ENCODE results near the gene VPREB3.
"Not testable (repeated sequence)": the region's sequence is repeated elsewhere in the genome, so short reads cannot be mapped to it uniquely, and the experiment has no call there.

The VPREB3 gene

GRCh38 chr22:23763954-23764353 lies 9.7 kb upstream of the VPREB3 start:
- no peak for ATAC-seq

- peak; percentile 14 to 44 for ATAC-seq
Measured at GRCh38 chr22:23763579-23763945, 9.3 kb upstream of the VPREB3 start.

- ATAC-seq = no peak
Measured at GRCh38 chr22:23762842-23763578, 8.8 kb upstream of the VPREB3 start, which contains the start of gene C22orf15. C22orf15 (plus strand) TSS chr22:23762990; CDS start chr22:23763307, 317 bp downstream.

- no peak for ATAC-seq
Measured at GRCh38 chr22:23760056-23760455, 5.8 kb upstream of the VPREB3 start.

GRCh38 chr22:23759566-23759965 lies 5.3 kb upstream of the VPREB3 start:
- no peak for ATAC-seq

GRCh38 chr22:23756891-23757290 lies 2.7 kb upstream of the VPREB3 start:
- ATAC-seq = no peak

DNA sequence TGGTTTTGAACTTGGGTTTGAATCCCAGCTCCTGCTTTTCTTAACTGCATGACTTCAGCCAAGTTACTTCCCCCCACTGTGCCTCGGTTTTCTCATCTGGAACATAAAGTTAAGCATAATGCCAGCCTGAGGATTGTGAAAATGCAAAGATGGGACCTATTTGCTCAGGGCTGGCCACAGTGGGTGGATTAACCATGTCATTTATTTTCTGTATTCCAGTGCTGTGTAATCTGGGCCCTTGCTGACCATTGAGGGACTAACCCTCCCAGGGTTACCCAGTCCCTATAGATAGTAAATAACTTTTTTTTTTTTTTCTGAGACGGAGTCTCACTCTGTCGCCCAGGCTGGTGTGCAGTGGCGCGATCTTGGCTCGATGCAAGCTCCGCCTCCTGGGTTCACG lies 1.5 kb upstream of the VPREB3 start:
- no peak for ATAC-seq

DNA sequence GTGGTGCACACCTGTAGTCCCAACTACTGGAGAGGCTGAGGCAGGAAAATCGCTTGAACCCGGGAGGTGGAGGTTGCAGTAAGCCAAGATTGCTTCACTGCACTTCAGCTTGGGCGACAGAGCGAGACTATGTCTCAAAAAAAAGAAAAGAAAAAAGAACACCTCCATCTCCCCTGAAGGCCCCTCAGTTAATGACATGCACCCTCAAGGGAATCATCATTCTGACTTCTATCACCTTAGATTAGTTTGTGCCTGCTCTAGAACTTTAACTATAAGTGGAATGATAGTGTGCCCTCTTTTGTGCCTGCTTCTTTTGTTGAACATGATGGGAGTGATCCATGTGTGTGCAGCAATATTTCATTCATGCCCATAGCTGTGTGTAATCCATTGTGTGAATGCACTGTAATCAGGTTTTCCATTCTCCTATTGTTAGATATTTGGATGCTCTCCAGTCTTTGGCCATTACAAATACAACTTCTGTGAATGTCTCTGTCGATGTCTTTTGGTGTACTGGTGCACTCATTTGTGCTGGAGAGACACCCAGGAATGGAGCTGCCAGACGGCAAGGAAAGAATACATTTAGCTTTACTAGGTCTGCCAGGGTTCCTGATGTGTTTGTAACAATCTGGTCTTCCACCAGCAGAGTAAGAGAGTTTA lies 883 bp upstream of the VPREB3 start:
- ATAC-seq = no peak

- no peak for ATAC-seq
Measured at GRCh38 chr22:23753385-23753784, 840 bp downstream of the VPREB3 start.

- no peak for ATAC-seq
Measured at GRCh38 chr22:23752750-23753149, 1.5 kb downstream of the VPREB3 start.

DNA sequence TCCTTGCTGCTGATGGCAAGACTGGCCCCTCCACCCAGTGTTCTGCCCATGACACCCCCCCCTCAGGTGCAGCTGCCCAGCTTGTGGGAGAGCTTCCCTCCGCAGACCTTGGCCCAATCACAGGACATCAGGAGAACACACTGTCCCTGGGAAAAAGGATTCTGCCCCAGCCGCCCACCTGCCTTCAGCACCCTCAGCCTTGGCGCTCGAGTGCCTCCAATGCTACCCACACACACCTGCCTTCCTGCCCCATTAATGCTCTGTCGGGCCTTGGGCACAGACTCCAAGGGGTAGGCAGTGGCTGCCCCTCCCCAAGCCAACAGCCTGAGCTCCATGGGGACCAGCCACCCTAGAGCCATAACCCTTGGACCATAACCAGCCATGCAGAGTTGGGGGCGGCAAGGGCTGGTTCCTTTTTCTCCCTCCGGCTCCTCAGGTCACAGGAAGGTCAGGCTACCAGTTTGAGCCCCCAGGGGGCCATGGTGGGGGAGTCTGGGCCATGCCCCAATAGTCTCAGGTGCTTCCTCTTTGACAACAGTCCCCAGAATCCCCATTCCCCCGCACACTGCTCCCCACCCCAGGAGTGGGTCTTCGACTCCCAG lies 2.0 kb downstream of the VPREB3 start:
- no peak for ATAC-seq

DNA sequence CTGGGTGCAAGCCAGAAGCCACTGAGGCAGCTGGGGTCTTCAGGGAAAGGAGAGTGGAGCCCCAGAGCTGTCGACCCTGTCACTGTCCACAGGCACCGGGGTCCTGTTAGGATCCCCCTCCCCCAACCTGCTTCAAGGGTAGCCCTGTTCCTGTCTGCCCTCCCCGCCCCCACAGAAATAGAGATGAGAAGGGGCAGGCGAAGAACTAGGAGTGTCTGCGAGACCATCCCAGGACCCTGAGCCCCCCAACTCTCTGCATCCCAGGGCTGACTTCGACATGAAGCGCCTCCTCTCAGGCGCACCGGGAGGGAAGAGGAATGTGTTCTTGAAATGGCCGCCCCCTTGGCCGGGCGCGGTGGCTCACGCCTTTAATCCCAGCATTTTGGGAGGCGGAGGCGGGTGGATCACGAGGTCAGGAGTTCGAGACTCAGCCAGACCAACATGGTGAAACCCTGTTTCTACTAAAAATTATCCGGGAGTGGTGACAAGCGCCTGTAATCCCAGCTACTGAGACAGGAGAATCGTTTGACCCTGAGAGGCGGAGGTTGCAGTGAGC lies 2.7 kb downstream of the VPREB3 start:
- ATAC-seq = peak in 1 of 2 donors; percentile 7

DNA sequence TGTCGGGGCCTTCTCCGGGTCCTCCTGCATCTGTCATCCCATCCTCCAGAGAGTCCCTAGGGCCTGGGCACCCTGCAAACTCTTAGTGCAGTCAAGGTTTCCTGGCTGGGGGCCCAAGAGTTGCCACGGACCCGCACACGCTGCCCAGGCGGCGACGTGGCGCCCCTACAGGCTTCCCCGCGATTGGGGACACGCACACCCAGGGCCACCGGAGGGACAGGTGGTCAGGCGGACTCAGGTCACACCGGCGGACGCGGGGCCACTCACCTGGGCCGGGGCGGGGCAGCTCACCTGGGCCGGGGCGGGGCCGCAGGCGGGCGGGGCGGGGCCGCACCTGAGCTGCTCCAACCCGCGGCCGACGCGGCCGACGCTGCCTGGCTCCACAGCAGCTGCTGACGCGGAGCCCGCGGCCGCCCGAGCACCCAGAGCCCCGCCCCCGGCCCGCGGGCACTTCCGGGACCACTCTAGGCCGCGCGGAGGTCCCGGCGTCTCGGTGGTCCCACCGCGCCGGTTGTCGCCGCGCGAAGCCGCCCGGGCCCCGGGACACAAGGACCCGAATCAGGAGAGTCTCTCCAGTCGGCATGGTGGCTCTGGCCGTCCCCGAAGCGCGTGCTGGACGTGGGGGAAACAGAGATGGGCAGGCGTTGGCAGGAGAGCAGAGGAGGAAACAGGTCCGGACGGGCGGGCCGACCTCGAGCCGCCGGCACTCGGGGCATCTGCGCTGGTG lies 3.3 kb downstream of the VPREB3 start, which contains the start of gene ZNF70:
Gene ZNF70 (minus strand): TSS at position 399 of the 727 bp plus-strand sequence. CDS start 5,972 bp downstream, outside the sequence.
- ATAC-seq = peak; percentile 100

DNA sequence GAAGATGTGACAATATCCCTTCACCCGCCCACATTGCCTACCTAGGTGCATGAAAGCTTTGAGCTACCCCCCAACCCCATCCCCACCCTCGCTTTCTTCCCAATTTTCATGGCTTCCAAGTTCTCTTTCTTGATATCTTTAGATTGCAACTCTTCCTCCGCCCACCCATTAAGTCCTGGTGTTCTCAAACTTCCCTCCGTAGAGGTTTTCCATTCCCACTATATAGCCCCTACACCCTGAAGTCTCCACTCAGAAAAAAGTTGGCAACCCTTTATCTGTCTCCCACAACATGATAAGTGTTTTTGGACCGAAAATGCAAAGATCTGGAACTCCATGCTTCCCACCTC lies 3.9 kb downstream of the VPREB3 start:
- no peak for ATAC-seq

- no peak for ATAC-seq
Measured at GRCh38 chr22:23749841-23750301, 4.4 kb downstream of the VPREB3 start.

DNA sequence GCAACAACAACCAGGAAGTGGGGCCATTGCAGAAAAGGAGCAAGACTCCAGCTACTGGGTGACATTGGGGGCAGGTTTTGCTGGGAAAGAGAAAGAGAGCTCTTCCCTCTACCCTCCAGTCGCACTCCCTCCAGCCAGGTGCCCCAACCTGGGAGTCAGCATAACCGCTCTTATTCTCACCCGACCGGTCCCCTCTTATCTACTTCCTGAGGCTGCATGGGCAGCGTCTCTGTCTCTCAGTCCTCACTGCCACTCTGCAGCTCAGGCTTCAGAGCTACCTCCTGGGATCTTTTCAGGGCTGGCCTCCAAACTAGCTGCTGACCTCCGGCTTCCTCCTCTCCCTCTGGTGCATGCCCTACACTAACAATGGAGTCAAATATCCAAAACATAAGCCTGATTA lies 8.4 kb downstream of the VPREB3 start:
- no peak for ATAC-seq

GRCh38 chr22:23744485-23744884 lies 9.7 kb downstream of the VPREB3 start:
- ATAC-seq = no peak

DNA sequence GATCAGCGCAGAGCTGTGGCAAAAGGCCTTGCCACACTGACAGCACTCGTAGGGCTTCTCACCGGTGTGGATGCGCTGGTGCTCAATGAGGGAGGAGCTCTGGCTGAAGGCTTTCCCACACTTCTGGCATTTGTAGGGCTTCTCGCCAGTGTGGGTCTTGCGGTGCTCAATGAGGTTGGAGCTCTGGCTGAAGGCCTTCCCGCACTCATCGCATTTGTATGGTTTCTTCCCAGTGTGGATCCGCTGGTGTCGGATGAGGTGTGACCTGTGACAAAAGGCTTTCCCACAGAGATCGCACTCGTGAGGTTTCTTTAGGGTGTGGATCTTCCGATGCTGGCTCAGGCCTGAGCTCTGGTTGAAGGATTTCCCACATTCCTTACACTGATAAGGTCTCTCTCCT lies 10.2 kb downstream of the VPREB3 start:
- ATAC-seq = no peak

DNA sequence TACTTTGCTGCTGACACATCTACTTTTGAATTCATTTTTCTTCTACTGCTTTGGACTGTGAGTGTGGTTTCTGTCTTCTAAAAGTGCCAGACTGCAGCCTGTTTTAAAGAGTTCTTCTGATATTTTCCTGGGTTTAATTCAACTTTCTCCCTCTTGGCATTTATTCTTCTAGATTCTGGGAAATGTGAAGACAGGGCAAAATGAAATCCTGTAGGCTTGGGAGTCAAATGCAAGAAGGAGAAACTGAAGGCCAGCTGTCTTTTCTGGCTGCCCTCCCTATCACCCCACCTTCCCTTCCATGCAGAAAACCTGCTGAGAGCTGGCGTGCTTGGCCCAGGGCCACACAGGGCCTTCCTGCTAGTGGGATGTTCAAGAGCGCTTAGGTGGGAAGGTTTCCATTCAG lies 10.9 kb downstream of the VPREB3 start:
- no peak for ATAC-seq

DNA sequence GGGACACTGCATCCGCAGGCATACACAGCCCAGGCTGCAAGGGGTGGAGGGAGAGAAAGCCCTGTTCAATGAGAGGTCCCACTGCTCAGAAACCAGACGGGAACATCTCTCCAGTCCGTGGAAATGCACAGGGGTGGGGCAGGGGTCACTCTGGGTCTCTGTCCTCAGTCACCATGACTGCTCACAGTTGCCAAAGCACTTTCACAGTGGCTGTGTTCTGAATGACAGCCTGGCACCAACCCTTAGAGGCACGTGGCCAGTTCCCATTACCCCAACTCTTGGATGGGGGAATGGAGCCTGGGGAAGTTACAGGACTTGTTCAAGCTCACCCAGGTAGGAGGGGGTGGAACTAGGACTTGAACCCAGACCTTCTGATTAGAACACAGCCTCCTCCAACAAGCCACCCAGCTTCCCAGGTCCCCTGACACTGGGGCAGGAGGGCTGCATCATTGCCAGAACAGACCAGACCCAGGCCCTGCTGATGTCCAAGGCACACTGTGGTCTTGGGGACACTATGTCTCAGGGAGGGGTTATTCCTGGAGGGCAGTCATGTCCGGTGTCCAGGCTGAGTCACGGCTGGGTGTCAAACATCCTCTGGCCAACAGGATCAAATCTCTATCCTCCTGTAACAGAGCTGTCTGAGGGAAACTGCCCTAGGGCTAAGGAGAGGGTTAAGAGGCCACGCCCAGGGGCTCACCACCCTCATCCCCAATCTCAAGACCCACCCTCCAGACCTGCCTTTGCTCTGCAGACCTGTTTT lies 11.5 kb downstream of the VPREB3 start:
- ATAC-seq = no peak

- ATAC-seq = no peak
Measured at GRCh38 chr22:23737696-23738095, 16.5 kb downstream of the VPREB3 start.

- ATAC-seq = not testable (repeated sequence)
Measured at GRCh38 chr22:23728108-23728507, 26.1 kb downstream of the VPREB3 start.
